ENCODE results near the gene SMAD2.

The SMAD2 gene

GRCh38 chr18:47930199-47930930 is at the start of gene SMAD2:
SMAD2 (minus strand) TSS chr18:47930659; CDS start chr18:47896756, 33,903 bp downstream.
- peak within 1 kb of the TSS; percentile 97 for H3K27ac ChIP-seq
- no peak for TF ChIP-seq CTCF (IDR thresholded peaks at IDR 0.05)
- no peak for TF ChIP-seq ZFX (IDR thresholded peaks at IDR 0.05; ENCODE audit: borderline replicate concordance)

GRCh38 chr18:47979611-47980200 is 49.2 kb upstream of the SMAD2 start:
- TF ChIP-seq CTCF (IDR thresholded peaks at IDR 0.05): no peak
- no peak overlapping the region for H3K27ac ChIP-seq

GRCh38 chr18:47978603-47979002 is 48.1 kb upstream of the SMAD2 start:
- TF ChIP-seq ZFX (IDR thresholded peaks at IDR 0.05; ENCODE audit: borderline replicate concordance): no peak
- TF ChIP-seq CTCF (IDR thresholded peaks at IDR 0.05): no peak
- H3K27ac ChIP-seq: no peak overlapping the region

GRCh38 chr18:47978141-47978540 is 47.7 kb upstream of the SMAD2 start:
- no peak for TF ChIP-seq CTCF (IDR thresholded peaks at IDR 0.05)
- no peak for TF ChIP-seq ZFX (IDR thresholded peaks at IDR 0.05; ENCODE audit: borderline replicate concordance)
- no peak overlapping the region for H3K27ac ChIP-seq

GRCh38 chr18:47975701-47976100 is 45.2 kb upstream of the SMAD2 start:
- TF ChIP-seq ZFX (IDR thresholded peaks at IDR 0.05; ENCODE audit: borderline replicate concordance) (no peak), CTCF (IDR thresholded peaks at IDR 0.05) (no peak)
- no peak overlapping the region for H3K27ac ChIP-seq

- no peak overlapping the region for H3K27ac ChIP-seq
- TF ChIP-seq CTCF (IDR thresholded peaks at IDR 0.05) (no peak), ZFX (IDR thresholded peaks at IDR 0.05; ENCODE audit: borderline replicate concordance) (no peak)
Observed at GRCh38 chr18:47975105-47975504, 44.6 kb upstream of the SMAD2 start.

Measured in 22Rv1 (cell line).